HEK293 (cell line): ENCODE results near the gene VPS51.
A peak's percentile ranks its signal among the peaks of the same experiment; 100 is the strongest.

Experiments
- CTCF ChIA-PET: fragments of 350-600 bp; formaldehyde crosslinking; extraction: SDS; loops from one replicate; lab custom pipeline; 2021; ENCODE audit warnings: antibody characterized with exemption; lab: Yijun Ruan, JAX
- POLR2A ChIA-PET: fragments of 300-600 bp; formaldehyde crosslinking; extraction: SDS; loops from one replicate; lab custom pipeline; 2020; ENCODE audit warnings: antibody characterized with exemption, inconsistent platforms; lab: Yijun Ruan, JAX
- H3K27ac ChIP-seq: fragments of 200-500 bp; sonication (Bioruptor generic); 2 replicates; pipeline ENCODE4 v1.5.1; 2014; ENCODE audit warnings: low read depth, low read length, control low read depth, inconsistent platforms; ENCODE audit errors: extremely low read depth
- H3K36me3 ChIP-seq, 2 experiments: fragments of 200-500 bp in 1 of 2; sonication (Bioruptor generic) in 1 of 2; 1 replicate in 1 of 2; 2 replicates in 1 of 2; pipeline ENCODE4 v1.5.1; 2014 to 2017; ENCODE audit warnings: inconsistent platforms in 2 of 2, low read length in 2 of 2; ENCODE audit not compliant: control insufficient read depth in 2 of 2, insufficient read depth in 1 of 2
- H3K4me1 ChIP-seq: fragments of 200-500 bp; sonication (Bioruptor generic); 2 replicates; pipeline ENCODE4 v1.5.1; 2014; ENCODE audit warnings: mild to moderate bottlenecking, low read length, inconsistent platforms; ENCODE audit not compliant: control insufficient read depth, insufficient read depth
- H3K4me3 ChIP-seq: 2 replicates; pipeline ENCODE4 v1.5.1; 2011; ENCODE audit warnings: low read depth, mild to moderate bottlenecking, control low read depth, low read length, moderate library complexity
- H3K9me3 ChIP-seq: fragments of 200-500 bp; sonication (Bioruptor generic); 2 replicates; pipeline ENCODE4 v1.5.1; 2014; ENCODE audit warnings: low read depth, low read length, inconsistent platforms; ENCODE audit not compliant: control insufficient read depth, insufficient read depth
- HOXA7 ChIP-seq: sonication (generic); formaldehyde crosslinking; IDR thresholded peaks from 2 replicates; pipeline ENCODE4 v1.8.1; 2022; ENCODE audit warnings: missing genetic modification reagents, borderline replicate concordance
- PBX3 ChIP-seq: sonication (generic); formaldehyde crosslinking; IDR thresholded peaks from 2 replicates; pipeline ENCODE4 v1.8.1; 2022; ENCODE audit warnings: mild to moderate bottlenecking, moderate library complexity, missing genetic modification reagents
- YY2 ChIP-seq: fragments of 450-650 bp; formaldehyde crosslinking; IDR thresholded peaks from 2 replicates; pipeline ENCODE4 v1.5.1; 2016; ENCODE audit warnings: missing biosample characterization, missing genetic modification characterization
- ZBTB11 ChIP-seq: fragments of 450-650 bp; formaldehyde crosslinking; conservative IDR thresholded peaks from 2 replicates; pipeline ENCODE4 v1.5.1; 2016; ENCODE audit warnings: low read depth, missing biosample characterization, missing genetic modification characterization
- ZBTB49 ChIP-seq: fragments of 450-650 bp; formaldehyde crosslinking; IDR thresholded peaks from 2 replicates; pipeline ENCODE4 v1.5.1; 2016; ENCODE audit warnings: missing biosample characterization, missing genetic modification characterization, low read depth
- ZNF148 ChIP-seq: fragments of 450-650 bp; formaldehyde crosslinking; IDR thresholded peaks from 2 replicates; pipeline ENCODE4 v1.5.0; 2017; ENCODE audit warnings: missing biosample characterization, missing genetic modification characterization, borderline replicate concordance
- ZNF2 ChIP-seq: fragments of 450-650 bp; formaldehyde crosslinking; IDR thresholded peaks from 2 replicates; pipeline ENCODE4 v1.5.1; 2016; ENCODE audit warnings: missing biosample characterization, missing genetic modification characterization
- ZNF335 ChIP-seq: fragments of 450-650 bp; formaldehyde crosslinking; conservative IDR thresholded peaks from 2 replicates; pipeline ENCODE4 v1.5.1; 2016; ENCODE audit warnings: missing biosample characterization, missing genetic modification characterization
- ZNF48 ChIP-seq: fragments of 450-650 bp; formaldehyde crosslinking; IDR thresholded peaks from 2 replicates; pipeline ENCODE4 v1.5.1; 2016; ENCODE audit warnings: missing biosample characterization, missing genetic modification characterization
- ZNF692 ChIP-seq: fragments of 450-650 bp; formaldehyde crosslinking; IDR thresholded peaks from 2 replicates; pipeline ENCODE4 v1.5.1; 2016; ENCODE audit warnings: missing biosample characterization, missing genetic modification characterization
- ZNF830 ChIP-seq: fragments of 450-650 bp; IDR thresholded peaks from 2 replicates; pipeline ENCODE4 v1.5.0; 2018; ENCODE audit warnings: missing biosample characterization, missing genetic modification characterization, low read depth, mild to moderate bottlenecking, moderate library complexity
- TF ChIP-seq, protein P1 (sequence below): fragments of 450-650 bp; formaldehyde crosslinking; IDR thresholded peaks from 2 replicates; pipeline ENCODE4 v1.5.1; 2017; ENCODE audit warnings: missing biosample characterization, missing genetic modification characterization
- TF ChIP-seq, protein P2 (sequence below): fragments of 450-650 bp; formaldehyde crosslinking; IDR thresholded peaks from 2 replicates; pipeline ENCODE4 v1.5.1; 2016; ENCODE audit warnings: missing biosample characterization, missing genetic modification characterization, low read depth

Gene VPS51

DNA sequence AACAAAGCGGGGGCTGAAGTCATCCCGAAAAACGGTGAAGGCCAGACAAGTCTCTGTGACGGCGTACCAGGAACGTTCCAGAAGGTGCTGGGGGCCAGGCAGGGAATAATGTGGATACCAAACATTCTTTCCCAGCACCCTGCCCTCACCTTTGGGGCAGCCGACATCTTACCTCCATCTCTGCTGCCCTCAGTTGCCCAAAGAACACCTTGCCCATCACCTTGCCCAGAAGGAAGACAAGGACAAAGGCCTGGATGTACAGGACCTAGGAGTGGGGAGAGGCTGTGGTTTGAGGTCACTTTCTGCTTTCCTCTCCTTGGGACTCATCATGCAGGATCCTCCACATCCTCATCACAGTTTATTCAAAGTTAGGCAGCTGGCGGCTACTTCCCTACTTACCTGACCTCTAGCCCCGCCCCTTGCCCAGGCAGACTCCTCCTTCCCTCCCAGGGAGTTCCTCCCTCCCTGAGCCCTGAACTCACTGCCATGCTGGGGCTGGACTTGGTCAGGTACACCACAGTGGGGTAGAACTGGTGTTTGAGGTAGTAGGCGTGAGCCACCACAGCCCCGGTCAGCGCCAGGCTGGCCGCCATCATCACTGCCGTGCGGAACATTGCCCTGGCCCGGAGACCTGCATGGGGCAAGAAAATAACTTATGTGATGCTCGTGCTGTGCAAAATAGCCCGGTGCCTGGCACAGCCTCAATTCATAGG is 37.1 kb downstream of the VPS51 start (continued):
- no peak for TF ChIP-seq ZNF830 (tag by site-specific recombination)

- no peaks in the 10 kb centered on the region for H3K9me3 ChIP-seq
- H3K4me1 ChIP-seq = no peaks in the 10 kb centered on the region; the same call in 1 of the 2 replicates
- peak overlapping the region; percentile 81 for H3K4me3 ChIP-seq
- peak overlapping the region; percentile 83; the same call in 1 of the 2 replicates for H3K27ac ChIP-seq
- peaks cover 0 to 43% of the 10 kb centered on the region in 2 experiments; a peak in 1 of 3 replicates for H3K36me3 ChIP-seq
- ChIA-PET POLR2A (interaction anchor here (1.1 to 4.5 kb wide), 3 partner anchors 12 to 289 kb away, joined by 3 to 57 read pairs (median 3); partner anchors contain the start of genes CDC42BPG, FAU and MRPL49), CTCF (interaction anchor here (0.6 to 2.3 kb wide), 4 partner anchors 15 to 119 kb away, joined by 3 to 6 read pairs (median 4); partner anchors contain the start of gene ARL2)
- no peak for TF ChIP-seq HOXA7 (CRISPR knock-in tag)
- TF ChIP-seq ZNF48 (tag by site-specific recombination) = no peak
- TF ChIP-seq, protein P1, sequence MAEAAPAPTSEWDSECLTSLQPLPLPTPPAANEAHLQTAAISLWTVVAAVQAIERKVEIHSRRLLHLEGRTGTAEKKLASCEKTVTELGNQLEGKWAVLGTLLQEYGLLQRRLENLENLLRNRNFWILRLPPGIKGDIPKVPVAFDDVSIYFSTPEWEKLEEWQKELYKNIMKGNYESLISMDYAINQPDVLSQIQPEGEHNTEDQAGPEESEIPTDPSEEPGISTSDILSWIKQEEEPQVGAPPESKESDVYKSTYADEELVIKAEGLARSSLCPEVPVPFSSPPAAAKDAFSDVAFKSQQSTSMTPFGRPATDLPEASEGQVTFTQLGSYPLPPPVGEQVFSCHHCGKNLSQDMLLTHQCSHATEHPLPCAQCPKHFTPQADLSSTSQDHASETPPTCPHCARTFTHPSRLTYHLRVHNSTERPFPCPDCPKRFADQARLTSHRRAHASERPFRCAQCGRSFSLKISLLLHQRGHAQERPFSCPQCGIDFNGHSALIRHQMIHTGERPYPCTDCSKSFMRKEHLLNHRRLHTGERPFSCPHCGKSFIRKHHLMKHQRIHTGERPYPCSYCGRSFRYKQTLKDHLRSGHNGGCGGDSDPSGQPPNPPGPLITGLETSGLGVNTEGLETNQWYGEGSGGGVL = 0 out of 2 replicates have a peak, but pooled peaks have one; percentile 25
- no peak for TF ChIP-seq YY2 (tag by site-specific recombination)
- TF ChIP-seq ZNF335 = peak; percentile 79
Measured at GRCh38 chr11:65133724-65134123, 37.7 kb downstream of the VPS51 start.

DNA sequence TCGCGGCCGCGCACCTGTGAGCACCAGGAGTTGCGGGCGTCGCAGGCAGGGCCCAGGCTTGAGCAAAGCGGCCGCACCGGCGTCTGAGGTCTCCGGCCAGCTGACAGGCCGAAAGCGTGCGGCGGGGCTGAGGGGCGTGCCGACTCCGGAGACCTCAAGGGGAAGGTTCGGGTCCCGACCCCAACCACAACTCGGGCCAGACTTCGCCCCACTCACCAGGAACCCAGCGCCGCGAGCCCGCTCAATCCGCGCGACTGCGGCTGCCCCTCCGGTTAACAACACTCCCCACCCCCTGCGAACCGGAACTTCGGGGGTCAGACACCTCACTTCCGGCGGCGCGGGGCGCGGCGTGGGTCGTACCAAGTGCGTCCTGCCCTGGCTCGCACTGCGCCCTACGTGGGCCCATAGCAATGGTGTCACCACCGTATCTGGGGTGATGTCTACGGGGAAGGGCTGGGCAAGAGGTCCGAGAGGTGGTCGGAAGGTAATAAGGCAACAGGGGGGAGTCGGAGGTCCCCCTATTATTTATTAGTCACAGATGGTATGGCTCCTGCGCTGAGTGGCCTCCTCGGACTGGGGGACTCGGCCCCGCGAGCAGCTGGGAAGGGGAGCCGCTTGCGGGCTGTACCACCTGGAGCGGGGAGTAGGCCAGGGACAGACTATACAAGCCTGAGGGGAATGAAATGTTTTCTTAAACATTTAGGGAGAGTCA is 38.4 kb downstream of the VPS51 start, which contains the start of gene SYVN1:
TSS of gene SYVN1 (minus strand) at position 280 of the 712 bp plus-strand sequence. CDS start 918 bp downstream, outside the sequence.
- Histone ChIP-seq H3K36me3 (peaks cover 0 to 37% of the 10 kb centered on the region in 2 experiments; a peak in 1 of 3 replicates), H3K9me3 (no peaks in the 10 kb centered on the region), H3K4me1 (no peaks in the 10 kb centered on the region; the same call in 1 of the 2 replicates), H3K4me3 (peak within 1 kb of the TSS; percentile 81), H3K27ac (peak within 1 kb of the TSS; percentile 83)
- CTCF ChIA-PET = interaction anchor here (0.6 to 2.3 kb wide), 6 partner anchors 13 to 120 kb away, joined by 3 to 7 read pairs (median 4); partner anchors contain the start of genes ARL2 and CAPN1
- POLR2A ChIA-PET = interaction anchor here (0.5 to 4.5 kb wide), 20 partner anchors 10 to 863 kb away, joined by 3 to 57 read pairs (median 4); partner anchors contain the start of genes ARL2, CAPN1, CDC42BPG and FAU
- no peak for TF ChIP-seq ZBTB49
- 0 out of 2 replicates have a peak, but pooled peaks have one; percentile 38 for TF ChIP-seq PBX3 (CRISPR knock-in tag)
- no peak for TF ChIP-seq ZNF148 (tag by site-specific recombination)
- TF ChIP-seq, protein P2, sequence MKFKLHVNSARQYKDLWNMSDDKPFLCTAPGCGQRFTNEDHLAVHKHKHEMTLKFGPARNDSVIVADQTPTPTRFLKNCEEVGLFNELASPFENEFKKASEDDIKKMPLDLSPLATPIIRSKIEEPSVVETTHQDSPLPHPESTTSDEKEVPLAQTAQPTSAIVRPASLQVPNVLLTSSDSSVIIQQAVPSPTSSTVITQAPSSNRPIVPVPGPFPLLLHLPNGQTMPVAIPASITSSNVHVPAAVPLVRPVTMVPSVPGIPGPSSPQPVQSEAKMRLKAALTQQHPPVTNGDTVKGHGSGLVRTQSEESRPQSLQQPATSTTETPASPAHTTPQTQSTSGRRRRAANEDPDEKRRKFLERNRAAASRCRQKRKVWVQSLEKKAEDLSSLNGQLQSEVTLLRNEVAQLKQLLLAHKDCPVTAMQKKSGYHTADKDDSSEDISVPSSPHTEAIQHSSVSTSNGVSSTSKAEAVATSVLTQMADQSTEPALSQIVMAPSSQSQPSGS = no peak
- peak; percentile 89 for TF ChIP-seq ZBTB11 (tag by site-specific recombination)
- peak; percentile 76; the same call in 1 of the 2 replicates for TF ChIP-seq ZNF2
- TF ChIP-seq ZNF692 = peak; percentile 94
